PC-9 (cell line): ENCODE data around the gene TMEM174. TPM values are rescaled to one million over a fixed set of nuclear protein-coding genes. Genes with fewer than 3 reads are reported as not detected.

Source experiments
- BruUV-seq: library from RNA; stranded (reverse); fragments of 400-500 nt; replicated peaks from 2 replicates; lab custom pipeline; 2021; lab: Mats Ljungman, UMichigan
- CTCF ChIA-PET: fragments of 300-600 bp; sonication (Branson Sonifier 250); formaldehyde crosslinking; loops from one replicate; lab custom pipeline; 2022; ENCODE audit warnings: antibody characterized with exemption; lab: Charles Lee
- POLR2A ChIA-PET: fragments of 300-600 bp; sonication (Branson Sonifier 250); formaldehyde crosslinking; loops from one replicate; lab custom pipeline; 2022; ENCODE audit warnings: antibody characterized with exemption; ENCODE audit not compliant: unreplicated experiment; lab: Charles Lee
- DNase-seq, 2 experiments: peaks; one replicate each; pipeline versions ENCODE4 v3.0.0 to v3.0.0-alpha.2; 2015 to 2022; ENCODE audit warnings: mixed read lengths in 1 of 2
- H2AFZ ChIP-seq: fragments of 200-600 bp; sonication (generic); 2 replicates; pipeline ENCODE4 v1.8.1; 2017; ENCODE audit warnings: antibody characterized with exemption
- H3F3A ChIP-seq: fragments of 200-600 bp; sonication (generic); 2 replicates; pipeline ENCODE4 v1.8.1; 2017; ENCODE audit warnings: antibody characterized with exemption, mild to moderate bottlenecking, low read depth; ENCODE audit not compliant: insufficient read depth
- H3K27ac ChIP-seq: fragments of 200-600 bp; sonication (generic); 2 replicates; pipeline ENCODE4 v1.6.1; 2016; ENCODE audit warnings: mixed run types
- H3K27me3 ChIP-seq: fragments of 200-600 bp; sonication (generic); 2 replicates; pipeline ENCODE4 v1.6.1; 2016; ENCODE audit warnings: low read depth, mixed run types; ENCODE audit not compliant: insufficient read depth
- H3K36me3 ChIP-seq: fragments of 200-600 bp; sonication (generic); 2 replicates; pipeline ENCODE4 v1.6.1; 2016; ENCODE audit warnings: low read depth, mixed run types
- H3K4me1 ChIP-seq: fragments of 200-600 bp; sonication (generic); replicated peaks from 2 replicates; pipeline ENCODE4 v1.6.1; 2016; ENCODE audit warnings: mixed run types; ENCODE audit not compliant: insufficient read depth
- H3K4me2 ChIP-seq: fragments of 200-600 bp; sonication (generic); 2 replicates; pipeline ENCODE4 v1.6.1; 2017; ENCODE audit warnings: mixed run types
- H3K4me3 ChIP-seq: fragments of 200-600 bp; sonication (generic); 2 replicates; pipeline ENCODE4 v1.6.1; 2016; ENCODE audit warnings: mixed run types
- H3K79me2 ChIP-seq: fragments of 200-600 bp; sonication (generic); 2 replicates; pipeline ENCODE4 v1.6.1; 2017; ENCODE audit warnings: low read depth, mixed run types
- H3K9me2 ChIP-seq: fragments of 200-600 bp; sonication (generic); 2 replicates; pipeline ENCODE4 v1.8.1; 2017; ENCODE audit warnings: mild to moderate bottlenecking; ENCODE audit not compliant: insufficient read depth
- H3K9me3 ChIP-seq: fragments of 200-600 bp; sonication (generic); 2 replicates; pipeline ENCODE4 v1.8.1; 2016; ENCODE audit warnings: low read depth; ENCODE audit not compliant: insufficient read depth
- H4K20me1 ChIP-seq: fragments of 200-600 bp; sonication (generic); 2 replicates; pipeline ENCODE4 v1.8.1; 2017; ENCODE audit not compliant: insufficient read depth
- EZH2 ChIP-seq: fragments of 200-600 bp; sonication (generic); IDR thresholded peaks from 2 replicates; pipeline ENCODE4 v1.8.0; 2017; ENCODE audit warnings: antibody characterized with exemption, low read depth
- intact Hi-C: fragments of 100-400 bp; cut with micrococcal nuclease; formaldehyde crosslinking; loops from one replicate; pipeline ENCODE4 v1.10.0; 2022; ENCODE audit not compliant: unreplicated experiment
- total RNA-seq: library from RNA; stranded (reverse); gene quantifications from 2 replicates; pipeline ENCODE4 v1.2.3, GENCODE V29; 2021
- TF ChIP-seq, protein P1 (sequence below): fragments of 200-600 bp; sonication (generic); conservative IDR thresholded peaks from 2 replicates; pipeline ENCODE4 v1.6.1; 2017; ENCODE audit warnings: mixed run types, antibody characterized with exemption, mild to moderate bottlenecking, moderate library complexity

The TMEM174 gene
- total RNA-seq, 1 experiment from 2014 or later: not detected

DNA sequence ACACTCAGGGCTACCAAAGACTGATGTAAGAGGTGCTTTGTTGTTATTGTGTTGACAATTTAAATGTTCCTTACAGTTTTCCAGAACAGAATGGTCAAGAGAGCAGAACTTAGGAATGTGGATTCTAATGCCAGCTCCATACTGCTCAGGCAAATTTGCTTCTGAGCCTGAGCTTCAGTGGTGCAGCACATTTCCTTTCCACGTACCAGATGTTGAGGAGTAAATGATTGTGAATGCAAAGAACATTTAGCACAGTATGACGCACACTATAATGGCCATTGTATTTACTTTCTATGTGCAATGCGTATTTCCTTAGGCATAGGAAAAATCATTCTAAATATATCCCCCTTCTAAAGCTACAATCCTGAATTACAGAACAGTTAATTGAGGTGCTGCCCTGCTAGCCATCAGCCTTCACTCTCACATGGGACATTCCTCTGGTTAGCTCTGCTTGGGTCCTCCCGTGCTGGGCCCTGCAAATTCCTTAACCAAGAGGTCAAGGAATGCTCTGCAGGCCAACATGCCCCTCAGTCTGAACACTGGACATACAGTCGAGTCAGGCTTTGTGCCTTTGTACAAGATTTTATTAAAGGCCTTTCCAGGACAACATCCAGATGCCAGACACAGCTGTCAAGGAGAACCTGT is 21.1 kb upstream of the TMEM174 start:
- ChIA-PET POLR2A (no interaction called here), CTCF (interaction anchor here (1.3 kb wide), 1 partner anchor 64 kb away, joined by 4 read pairs; no protein-coding TSS in a partner anchor)
- no peaks in the 10 kb centered on the region for H3K9me2 ChIP-seq
- H3K4me3 ChIP-seq: no peak overlapping the region
- BruUV-seq: no TSS peak
- H3K27me3 ChIP-seq: no peaks in the 10 kb centered on the region
- intact Hi-C loops: no loop called here
- no peaks in the 10 kb centered on the region for H3K79me2 ChIP-seq
- DNase-seq: no peak
- no peak overlapping the region for H3K27ac ChIP-seq
- H3K9me3 ChIP-seq: no peaks in the 10 kb centered on the region
- H3K4me1 ChIP-seq: no peaks in the 10 kb centered on the region
- no peaks in the 10 kb centered on the region for H3F3A ChIP-seq
- no peaks in the 10 kb centered on the region for H4K20me1 ChIP-seq
- H3K36me3 ChIP-seq: no peaks in the 10 kb centered on the region
- H2AFZ ChIP-seq: no peak overlapping the region
- no peak overlapping the region for H3K4me2 ChIP-seq
- TF ChIP-seq EZH2: no peak
- TF ChIP-seq, protein P1, sequence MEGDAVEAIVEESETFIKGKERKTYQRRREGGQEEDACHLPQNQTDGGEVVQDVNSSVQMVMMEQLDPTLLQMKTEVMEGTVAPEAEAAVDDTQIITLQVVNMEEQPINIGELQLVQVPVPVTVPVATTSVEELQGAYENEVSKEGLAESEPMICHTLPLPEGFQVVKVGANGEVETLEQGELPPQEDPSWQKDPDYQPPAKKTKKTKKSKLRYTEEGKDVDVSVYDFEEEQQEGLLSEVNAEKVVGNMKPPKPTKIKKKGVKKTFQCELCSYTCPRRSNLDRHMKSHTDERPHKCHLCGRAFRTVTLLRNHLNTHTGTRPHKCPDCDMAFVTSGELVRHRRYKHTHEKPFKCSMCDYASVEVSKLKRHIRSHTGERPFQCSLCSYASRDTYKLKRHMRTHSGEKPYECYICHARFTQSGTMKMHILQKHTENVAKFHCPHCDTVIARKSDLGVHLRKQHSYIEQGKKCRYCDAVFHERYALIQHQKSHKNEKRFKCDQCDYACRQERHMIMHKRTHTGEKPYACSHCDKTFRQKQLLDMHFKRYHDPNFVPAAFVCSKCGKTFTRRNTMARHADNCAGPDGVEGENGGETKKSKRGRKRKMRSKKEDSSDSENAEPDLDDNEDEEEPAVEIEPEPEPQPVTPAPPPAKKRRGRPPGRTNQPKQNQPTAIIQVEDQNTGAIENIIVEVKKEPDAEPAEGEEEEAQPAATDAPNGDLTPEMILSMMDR: no peak

DNA sequence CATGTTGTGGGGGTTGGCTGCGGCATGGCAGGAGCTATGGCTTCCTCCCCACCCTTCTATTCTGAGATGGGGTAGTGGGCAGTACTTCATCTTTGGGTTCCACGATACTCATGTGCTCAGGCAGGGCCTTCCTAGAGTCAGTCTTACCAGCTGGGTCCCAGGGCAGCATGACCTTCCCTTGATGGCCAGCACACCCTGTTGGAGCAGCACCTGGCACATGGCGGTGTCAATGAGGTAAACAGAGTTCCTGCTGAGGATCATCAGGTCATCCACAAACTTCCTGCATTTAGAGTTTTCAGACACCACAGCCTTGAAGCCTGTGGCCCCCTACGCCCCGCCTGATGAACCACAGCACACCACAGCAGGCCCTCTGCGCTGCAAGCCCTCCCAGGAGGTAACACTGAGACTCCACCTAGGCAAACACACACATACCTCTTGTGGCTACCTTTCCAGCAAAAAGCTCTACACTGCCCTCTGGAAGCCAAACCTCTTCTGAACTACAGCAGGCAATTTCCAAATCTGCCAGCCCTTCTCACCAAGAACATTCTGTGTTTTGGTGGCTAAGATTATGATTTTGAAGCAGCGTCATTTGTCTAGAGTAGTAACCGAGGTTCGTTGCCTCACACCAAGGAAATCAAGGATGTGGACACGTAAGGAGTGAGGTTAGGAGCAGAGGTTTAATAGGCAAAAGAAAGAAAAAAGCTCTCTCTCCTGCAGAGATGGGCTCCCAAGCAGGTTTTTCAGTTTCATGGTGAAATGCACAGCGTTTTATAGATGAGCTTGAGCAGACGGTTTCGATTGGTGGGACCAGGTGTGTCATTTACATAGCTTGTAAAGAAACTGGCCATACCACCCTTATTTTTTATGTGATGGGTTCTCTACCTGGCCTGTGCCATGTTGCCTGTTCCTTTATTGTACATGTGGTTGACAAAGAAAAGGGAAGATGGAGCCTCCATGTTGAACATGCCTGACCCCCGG is 20.3 kb upstream of the TMEM174 start:
- no peak overlapping the region for H3K4me3 ChIP-seq
- no peaks in the 10 kb centered on the region for H3F3A ChIP-seq
- TF ChIP-seq, protein P1: peak; percentile 42; the same call in 1 of the 2 replicates
- TF ChIP-seq EZH2: no peak
- BruUV-seq: no TSS peak
- H2AFZ ChIP-seq: no peak overlapping the region
- H3K27me3 ChIP-seq: no peaks in the 10 kb centered on the region
- H3K27ac ChIP-seq: no peak overlapping the region
- H3K9me2 ChIP-seq: no peaks in the 10 kb centered on the region
- intact Hi-C loops: no loop called here
- no peaks in the 10 kb centered on the region for H3K9me3 ChIP-seq
- no peak for DNase-seq
- H4K20me1 ChIP-seq: no peaks in the 10 kb centered on the region
- CTCF ChIA-PET: interaction anchor here (1.3 kb wide), 1 partner anchor 63 kb away, joined by 4 read pairs; no protein-coding TSS in a partner anchor
- no peaks in the 10 kb centered on the region for H3K36me3 ChIP-seq
- H3K4me1 ChIP-seq: no peaks in the 10 kb centered on the region
- POLR2A ChIA-PET: no interaction called here
- H3K79me2 ChIP-seq: no peaks in the 10 kb centered on the region
- no peak overlapping the region for H3K4me2 ChIP-seq

DNA sequence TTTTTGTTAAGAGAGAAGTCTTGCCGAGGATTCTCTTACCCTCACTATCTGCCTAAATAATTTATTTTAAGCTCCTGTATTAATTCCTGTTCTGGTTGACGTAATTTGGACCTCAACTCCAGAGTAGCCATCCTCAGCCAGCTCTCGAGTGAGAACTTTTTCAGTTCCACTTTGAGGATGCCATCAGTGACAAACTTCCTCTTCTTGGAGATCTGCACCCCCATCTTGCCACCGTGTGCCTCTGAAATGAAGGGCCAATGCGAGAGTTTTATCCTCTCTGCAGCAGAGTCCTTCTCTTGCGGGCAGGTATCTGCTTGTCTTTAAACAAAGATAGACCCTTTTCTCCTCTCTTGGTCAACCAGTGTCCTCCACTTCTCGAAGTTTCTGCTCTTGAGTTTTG is 19.5 kb upstream of the TMEM174 start:
- no peak for TF ChIP-seq EZH2
- TF ChIP-seq, protein P1: no peak
- intact Hi-C loops: no loop called here

More for the DNA sequence above, 19.5 kb upstream of the TMEM174 start:
- Histone ChIP-seq H4K20me1 (no peaks in the 10 kb centered on the region), H3K27me3 (no peaks in the 10 kb centered on the region), H3K9me2 (no peaks in the 10 kb centered on the region), H3K27ac (no peak overlapping the region), H3K4me2 (no peak overlapping the region), H3K4me3 (no peak overlapping the region), H3K79me2 (no peaks in the 10 kb centered on the region), H2AFZ (no peak overlapping the region), H3F3A (no peaks in the 10 kb centered on the region), H3K4me1 (no peaks in the 10 kb centered on the region), H3K9me3 (no peaks in the 10 kb centered on the region), H3K36me3 (no peaks in the 10 kb centered on the region)
- DNase-seq: no peak
- BruUV-seq: no TSS peak
- ChIA-PET POLR2A (no interaction called here), CTCF (no interaction called here)
